NCI-H146 (cell line): Measurements from ENCODE around the gene THAP4.

Source experiments
- DNase-seq: peaks from one replicate; lab custom pipeline; 2025; lab: John Stamatoyannopoulos, UW

The THAP4 gene

GRCh38 chr2:241563571-241563980 lies 73.4 kb downstream of the THAP4 start:
- no peak for DNase-seq

- DNase-seq: no peak
Measured at GRCh38 chr2:241563031-241563507, 73.9 kb downstream of the THAP4 start.

- no peak for DNase-seq
Measured at GRCh38 chr2:241562269-241562891, 74.6 kb downstream of the THAP4 start.

- no peak for DNase-seq
Measured at GRCh38 chr2:241561832-241562231, 75.1 kb downstream of the THAP4 start.

- DNase-seq: no peak
Measured at GRCh38 chr2:241560883-241561474, 76.0 kb downstream of the THAP4 start.

GRCh38 chr2:241560162-241560882 lies 76.6 kb downstream of the THAP4 start:
- no peak for DNase-seq

- DNase-seq: no peak
Measured at GRCh38 chr2:241559323-241560161, 77.4 kb downstream of the THAP4 start.

- peak; percentile 74 for DNase-seq
Measured at GRCh38 chr2:241558532-241559322, 78.2 kb downstream of the THAP4 start, which contains the start of gene BOK. Gene BOK, plus strand, starts transcription at chr2:241558745. Its CDS starts 739 bp downstream, at chr2:241559484.

GRCh38 chr2:241556746-241557145 lies 80.2 kb downstream of the THAP4 start:
- no peak for DNase-seq

GRCh38 chr2:241555711-241556110 lies 81.2 kb downstream of the THAP4 start:
- DNase-seq: peak; percentile 13

- DNase-seq: no peak
Measured at GRCh38 chr2:241554610-241555322, 82.2 kb downstream of the THAP4 start.

- no peak for DNase-seq
Measured at GRCh38 chr2:241553981-241554380, 83.0 kb downstream of the THAP4 start.

GRCh38 chr2:241553512-241553830 lies 83.5 kb downstream of the THAP4 start:
- DNase-seq: no peak

GRCh38 chr2:241551998-241552737 lies 84.8 kb downstream of the THAP4 start:
- DNase-seq: no peak

GRCh38 chr2:241551599-241551997 lies 85.4 kb downstream of the THAP4 start:
- DNase-seq: no peak

- no peak for DNase-seq
Measured at GRCh38 chr2:241550616-241551580, 86.1 kb downstream of the THAP4 start.

GRCh38 chr2:241548451-241548835 lies 88.5 kb downstream of the THAP4 start:
- DNase-seq: no peak

- DNase-seq: no peak
Measured at GRCh38 chr2:241547781-241548450, 89.0 kb downstream of the THAP4 start.
